Keratinocyte (primary cell): ENCODE data around the gene TCP11L1. TPM values are rescaled to one million over a fixed set of nuclear protein-coding genes. Genes with fewer than 3 reads are reported as not detected.

ENCODE experiments used
- polyA plus RNA-seq, 5 experiments: library from polyadenylated mRNA; depleted of rRNA in 3 of 5; stranded (reverse) in 3 of 5; stranded (forward) in 1 of 5; unstranded in 1 of 5; fragments of >200 nt; gene quantifications; 1 replicate in 1 of 5; 2 replicates in 3 of 5; 3 replicates in 1 of 5; pipeline versions ENCODE4 v1.2.1 to v1.2.3, GENCODE V29; 2011 to 2012; ENCODE audit warnings: missing spikeins in 2 of 5, low read depth in 1 of 5, low replicate concordance in 1 of 5
- small RNA-seq, 3 experiments: library from RNA; depleted of rRNA; stranded (forward); fragments of <200 nt; gene quantifications; one replicate each; pipeline ENCODE3, GENCODE V24; 2012; ENCODE audit warnings: low read depth in 3 of 3, low replicate concordance in 1 of 3; ENCODE audit not compliant: insufficient read length in 3 of 3

TCP11L1 gene
- polyA plus RNA-seq, 1 donor (not counting 4 experiments of a cell fraction or from before 2014, with no cell fraction given), result 22.8 TPM

Small RNAs within 50 kb of the gene (small RNA-seq; reads per million reads assigned to genes)
- gene RF00019, result 0 reads per million in 3 experiments

Other genes with a start within 250 kb of the TCP11L1 start
- gene CCDC73, start 244.9 kb upstream of the TCP11L1 start, polyA plus RNA-seq, result not detected in 3 replicates
- 6.9 to 12.4 TPM (median 10.0 TPM) in 3 replicates for gene PRRG4, start 209.6 kb upstream of the TCP11L1 start, polyA plus RNA-seq
- 8.5 to 14.7 TPM (median 9.7 TPM) in 3 replicates for gene QSER1, start 146.8 kb upstream of the TCP11L1 start, polyA plus RNA-seq
- gene DEPDC7, start 23.7 kb upstream of the TCP11L1 start, polyA plus RNA-seq, result 15.5 to 29.8 TPM (median 19.3 TPM) in 3 replicates
- gene CSTF3, start 121.9 kb downstream of the TCP11L1 start, polyA plus RNA-seq, result 23.8 to 41.1 TPM (median 25.6 TPM) in 3 replicates
- 31.9 to 37.3 TPM (median 33.8 TPM) in 3 replicates for gene HIPK3, start 217.8 kb downstream of the TCP11L1 start, polyA plus RNA-seq